SK-N-SH treated with all-trans-retinoic acid at 6 μM for 48 hours (cell line): ENCODE results near the gene PEPD.

Source experiments
- ARNTL ChIP-seq: fragments of 450-650 bp; formaldehyde crosslinking; IDR thresholded peaks from 2 replicates; pipeline ENCODE4 v1.5.0; 2020; ENCODE audit warnings: low read depth, mild to moderate bottlenecking, moderate library complexity, borderline replicate concordance
- CSDC2 ChIP-seq: fragments of 250-450 bp; sonication (Bioruptor Pico); IDR thresholded peaks from 2 replicates; pipeline ENCODE4 v1.5.0; 2020; ENCODE audit warnings: mild to moderate bottlenecking, moderate library complexity
- PPARA ChIP-seq: fragments of 250-450 bp; sonication (Bioruptor Pico); IDR thresholded peaks from 2 replicates; pipeline ENCODE4 v1.5.0; 2020; ENCODE audit warnings: mild to moderate bottlenecking, borderline replicate concordance
- SNAI2 ChIP-seq: fragments of 250-450 bp; sonication (Bioruptor Pico); IDR thresholded peaks from 2 replicates; pipeline ENCODE4 v1.5.0; 2020; ENCODE audit warnings: mild to moderate bottlenecking, moderate library complexity
- ZNF565 ChIP-seq: fragments of 450-650 bp; formaldehyde crosslinking; conservative IDR thresholded peaks from 2 replicates; pipeline ENCODE4 v1.5.0; 2020; ENCODE audit warnings: low read depth, mild to moderate bottlenecking, moderate library complexity

DNA sequence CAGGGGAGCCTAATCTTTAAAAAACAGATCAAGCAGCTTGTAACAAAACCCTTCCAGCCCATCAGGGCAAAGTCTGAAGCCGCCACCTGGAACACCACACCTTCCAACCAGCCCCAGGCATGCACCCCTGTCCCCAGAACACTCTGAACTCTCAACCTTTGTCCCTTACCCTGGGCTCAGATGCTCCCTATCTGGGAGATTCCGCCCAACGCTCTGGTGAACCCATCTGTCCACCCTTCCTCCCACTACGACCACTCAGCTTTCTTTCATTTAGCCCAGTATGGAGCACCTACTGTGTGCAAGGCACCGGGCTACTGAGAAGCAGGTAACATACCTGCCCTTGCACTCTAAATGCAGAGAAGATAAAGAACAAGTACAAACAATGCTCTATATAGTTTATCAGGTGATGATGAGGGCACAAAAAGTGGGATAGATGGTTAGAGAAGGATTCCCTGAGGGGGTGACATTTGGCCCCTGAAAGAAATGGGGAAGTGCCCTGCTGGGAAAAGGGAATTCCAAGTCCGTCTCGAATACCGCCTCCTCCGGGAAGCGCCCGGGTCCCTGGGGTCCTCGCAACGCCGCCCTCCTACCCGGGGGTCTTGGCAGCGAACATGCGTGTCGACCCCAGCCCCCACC, 629 bp downstream of the PEPD start:
- TF ChIP-seq ZNF565, result no peak
- no peak for TF ChIP-seq PPARA (CRISPR knock-in tag)
- no peak for TF ChIP-seq ARNTL
- no peak for TF ChIP-seq CSDC2 (CRISPR knock-in tag)
- no peak for TF ChIP-seq SNAI2
